ENCODE results near the gene NAB2. TPM values are rescaled to one million over a fixed set of nuclear protein-coding genes. Genes with fewer than 3 reads are reported as not detected.

Gene NAB2
- total and polyA plus RNA-seq, 9 of the 15 experiments (the other 6 are each of a cell fraction or from before 2014, with no cell fraction given) = 0.45 to 40.9 (median 20.4) TPM

GRCh38 chr12:57099047-57099714 is 10.3 kb downstream of the NAB2 start (continued):
- TF ChIP-seq, protein P1, sequence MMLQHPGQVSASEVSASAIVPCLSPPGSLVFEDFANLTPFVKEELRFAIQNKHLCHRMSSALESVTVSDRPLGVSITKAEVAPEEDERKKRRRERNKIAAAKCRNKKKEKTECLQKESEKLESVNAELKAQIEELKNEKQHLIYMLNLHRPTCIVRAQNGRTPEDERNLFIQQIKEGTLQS (IDR thresholded peaks at IDR 0.05) = no peak
- TF ChIP-seq, protein P1 (CRISPR knock-in tag; conservative IDR thresholded peaks at IDR 0.05) = no peak
- TF ChIP-seq ZNF24 (IDR thresholded peaks at IDR 0.05) (no peak), MBD2 (IDR thresholded peaks at IDR 0.05; ENCODE audit: borderline replicate concordance, low read depth) (no peak), SETDB1 (IDR thresholded peaks at IDR 0.05; ENCODE audit: low read length) (no peak)

DNA sequence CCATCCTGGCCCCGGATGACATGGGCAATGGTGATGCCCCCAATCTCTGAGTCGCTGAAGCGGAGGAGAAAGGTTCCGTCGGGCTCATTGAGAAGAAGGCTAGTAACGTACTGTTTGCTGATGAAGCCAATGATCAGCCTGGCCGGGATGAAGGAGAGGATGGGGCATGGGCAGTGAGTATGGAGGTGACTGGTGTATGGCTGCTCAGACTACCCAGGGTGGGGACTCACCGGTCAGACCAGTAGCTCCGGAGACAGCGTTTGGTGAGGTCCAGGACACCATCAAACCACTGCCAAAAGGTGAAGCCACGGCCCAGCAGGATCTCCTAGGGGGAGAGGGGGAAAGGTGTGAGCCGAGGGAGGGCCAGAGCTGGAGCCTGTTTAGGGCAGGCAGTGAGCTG is 10.9 kb downstream of the NAB2 start:
- FAIRE-seq (no peak), DNase-seq (ENCODE audit: extremely low read depth in 1 of 4, low spot score in 3 of 4) (peak in 1 of 4 experiments; percentile 2), ATAC-seq (no peak)
- H3K9ac ChIP-seq (ENCODE audit: insufficient read depth in 1 of 2, low read depth in 2 of 2, low read length in 2 of 2) = peak overlapping the region in 1 of 2 experiments; percentile 76; a peak in 2 of 4 replicates
- in situ Hi-C loops (cut with MboI) (no loop called here), intact Hi-C loops (cut with micrococcal nuclease) (no loop called here)
- WGBS (ENCODE audit: insufficient coverage, low coverage, missing lambda C conversion rate) = 81% methylated on average over 11 of the region's 12 CpGs
- H3K79me2 ChIP-seq (ENCODE audit: control insufficient read depth, insufficient read depth, low read length) = no peaks in the 10 kb centered on the region
- no peak overlapping the region for H3K4me2 ChIP-seq (ENCODE audit: insufficient read depth, low read length)
- ChIA-PET POLR2A (interaction anchor here (1.2 to 5.1 kb wide), 2 partner anchors 10 to 12 kb away, joined by 3 to 32 read pairs; partner anchors contain the start of gene STAT6), CTCF (ENCODE audit: low intra/inter-chr PET ratio) (no interaction called here)
- no peaks in the 10 kb centered on the region for H3K27me3 ChIP-seq (ENCODE audit: control insufficient read depth in 2 of 2, insufficient read depth in 2 of 2, low read length in 2 of 2)
- H2AFZ ChIP-seq (ENCODE audit: low read depth, low read length) = no peak overlapping the region
- BruUV-seq (replicated peaks) = no TSS peak
- no peaks in the 10 kb centered on the region for H3K9me1 ChIP-seq (ENCODE audit: control insufficient read depth, insufficient read depth, low read length)
- H3K36me3 ChIP-seq (ENCODE audit: control insufficient read depth, insufficient read depth, low read length) = peaks cover 56% of the 10 kb centered on the region
- no peaks in the 10 kb centered on the region for H3K9me3 ChIP-seq (replicated peaks; ENCODE audit: control insufficient read depth, insufficient read depth, low read depth, low read length)
- H3K27ac ChIP-seq (ENCODE audit: extremely low read depth, low read depth, low read length) = no peak overlapping the region
- peaks cover 38 to 62% of the 10 kb centered on the region in 2 experiments for H3K4me1 ChIP-seq (replicated peaks in 1 of 2; ENCODE audit: control insufficient read depth in 2 of 2, insufficient read depth in 2 of 2, low read length in 2 of 2)
- no peak overlapping the region for H3K4me3 ChIP-seq
- H4K20me1 ChIP-seq (replicated peaks; ENCODE audit: control insufficient read depth, insufficient read depth, low read length) = no peaks in the 10 kb centered on the region
- no peak for TF ChIP-seq YBX1 (IDR thresholded peaks at IDR 0.05)
- TF ChIP-seq TEAD1 (CRISPR knock-in tag; IDR thresholded peaks at IDR 0.05) = no peak
- no peak for TF ChIP-seq HDAC2 (IDR thresholded peaks at IDR 0.05)
- no peak for TF ChIP-seq CHD1 (IDR thresholded peaks at IDR 0.05; ENCODE audit: low read length)
- TF ChIP-seq ZNF431 (CRISPR knock-in tag; IDR thresholded peaks at IDR 0.05) = no peak
- TF ChIP-seq CTBP1 (IDR thresholded peaks at IDR 0.05; ENCODE audit: borderline replicate concordance) = no peak
- no peak for TF ChIP-seq ZNF717 (CRISPR knock-in tag; IDR thresholded peaks at IDR 0.05)
- no peak for TF ChIP-seq ZNF253 (CRISPR knock-in tag; conservative IDR thresholded peaks at IDR 0.05)
- TF ChIP-seq NFE2 (IDR thresholded peaks at IDR 0.05; ENCODE audit: low read depth) = no peak
- no peak for TF ChIP-seq FOXA3 (CRISPR knock-in tag; conservative IDR thresholded peaks at IDR 0.05 in 1 of 2, IDR thresholded peaks at IDR 0.05 in 1 of 2)
- no peak for TF ChIP-seq TFE3 (CRISPR knock-in tag; IDR thresholded peaks at IDR 0.05)
- no peak for TF ChIP-seq LEF1 (IDR thresholded peaks at IDR 0.05)
- TF ChIP-seq, protein P2, sequence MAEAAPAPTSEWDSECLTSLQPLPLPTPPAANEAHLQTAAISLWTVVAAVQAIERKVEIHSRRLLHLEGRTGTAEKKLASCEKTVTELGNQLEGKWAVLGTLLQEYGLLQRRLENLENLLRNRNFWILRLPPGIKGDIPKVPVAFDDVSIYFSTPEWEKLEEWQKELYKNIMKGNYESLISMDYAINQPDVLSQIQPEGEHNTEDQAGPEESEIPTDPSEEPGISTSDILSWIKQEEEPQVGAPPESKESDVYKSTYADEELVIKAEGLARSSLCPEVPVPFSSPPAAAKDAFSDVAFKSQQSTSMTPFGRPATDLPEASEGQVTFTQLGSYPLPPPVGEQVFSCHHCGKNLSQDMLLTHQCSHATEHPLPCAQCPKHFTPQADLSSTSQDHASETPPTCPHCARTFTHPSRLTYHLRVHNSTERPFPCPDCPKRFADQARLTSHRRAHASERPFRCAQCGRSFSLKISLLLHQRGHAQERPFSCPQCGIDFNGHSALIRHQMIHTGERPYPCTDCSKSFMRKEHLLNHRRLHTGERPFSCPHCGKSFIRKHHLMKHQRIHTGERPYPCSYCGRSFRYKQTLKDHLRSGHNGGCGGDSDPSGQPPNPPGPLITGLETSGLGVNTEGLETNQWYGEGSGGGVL (CRISPR knock-in tag; IDR thresholded peaks at IDR 0.05) = no peak
- no peak for TF ChIP-seq SMARCA4 (IDR thresholded peaks at IDR 0.05)

All from K562 (cell line).